Colon (tissue), 2 donors: Measurements from ENCODE around the gene CENPA.
"Not testable (repeated sequence)": the region's sequence is repeated elsewhere in the genome, so short reads cannot be mapped to it uniquely, and the experiment has no call there.

Source experiments
- FAIRE-seq: peaks from 2 replicates; lab custom pipeline; 2012; peaks lifted over from hg19 to GRCh38; lab: Jason Lieb, UNC
- donor health status: control.
- donor health status: control.

Gene CENPA

GRCh38 chr2:26785431-26786206, at the start of gene CENPA:
TSS of gene CENPA (plus strand) at chr2:26786056. CDS start at chr2:26786197, 141 bp downstream.
- FAIRE-seq = peak; percentile 77

- FAIRE-seq = no peak
Measured at GRCh38 chr2:26737221-26737620, 48.6 kb upstream of the CENPA start.

GRCh38 chr2:26738481-26738880, 47.4 kb upstream of the CENPA start:
- FAIRE-seq = no peak

- FAIRE-seq = no peak
Measured at GRCh38 chr2:26739514-26739913, 46.3 kb upstream of the CENPA start.

- no peak for FAIRE-seq
Measured at GRCh38 chr2:26740346-26740745, 45.5 kb upstream of the CENPA start.

- FAIRE-seq = no peak
Measured at GRCh38 chr2:26740890-26741302, 45.0 kb upstream of the CENPA start.

- FAIRE-seq = no peak
Measured at GRCh38 chr2:26742048-26742770, 43.6 kb upstream of the CENPA start.

GRCh38 chr2:26743852-26744251, 42.0 kb upstream of the CENPA start:
- no peak for FAIRE-seq

GRCh38 chr2:26744953-26745352, 40.9 kb upstream of the CENPA start:
- FAIRE-seq = no peak

- no peak for FAIRE-seq
Measured at GRCh38 chr2:26745609-26746327, 40.1 kb upstream of the CENPA start.

- FAIRE-seq = no peak
Measured at GRCh38 chr2:26746934-26747333, 38.9 kb upstream of the CENPA start.

- not testable (repeated sequence) for FAIRE-seq
Measured at GRCh38 chr2:26749787-26750420, 36.0 kb upstream of the CENPA start.

GRCh38 chr2:26750467-26750866, 35.4 kb upstream of the CENPA start:
- not testable (repeated sequence) for FAIRE-seq

GRCh38 chr2:26752656-26753055, 33.2 kb upstream of the CENPA start:
- FAIRE-seq = no peak

- no peak for FAIRE-seq
Measured at GRCh38 chr2:26754539-26754938, 31.3 kb upstream of the CENPA start.

- no peak for FAIRE-seq
Measured at GRCh38 chr2:26754972-26755670, 30.7 kb upstream of the CENPA start.

- FAIRE-seq = no peak
Measured at GRCh38 chr2:26756337-26756736, 29.5 kb upstream of the CENPA start.

GRCh38 chr2:26757873-26758789, 27.7 kb upstream of the CENPA start:
- FAIRE-seq = no peak

GRCh38 chr2:26758790-26759321, 27.0 kb upstream of the CENPA start:
- no peak for FAIRE-seq

- FAIRE-seq = no peak
Measured at GRCh38 chr2:26759845-26760244, 26.0 kb upstream of the CENPA start.
